H1 (cell line): ENCODE results near the gene NRM. TPM values are rescaled to one million over a fixed set of nuclear protein-coding genes. Genes with fewer than 3 reads are reported as not detected.

ENCODE experiments used
- CTCF ChIA-PET: fragments of 300-600 bp; sonication (Branson Sonifier 250); formaldehyde crosslinking; loops from one replicate; lab custom pipeline; 2021; ENCODE audit not compliant: partially characterized antibody; lab: Charles Lee
- POLR2A ChIA-PET: fragments of 300-600 bp; sonication (Branson Sonifier 250); formaldehyde crosslinking; loops from one replicate; lab custom pipeline; 2021; ENCODE audit warnings: inconsistent platforms; ENCODE audit not compliant: partially characterized antibody; lab: Charles Lee
- DNase-seq, 2 experiments: peaks; one replicate each; pipeline versions ENCODE4 v3.0.0 to v3.0.0-alpha.2; 2010 to 2022; ENCODE audit warnings: low spot score in 2 of 2, low read depth in 1 of 2, mixed read lengths in 1 of 2
- FAIRE-seq: peaks from 2 replicates; lab custom pipeline; 2011; peaks lifted over from hg19 to GRCh38; lab: Jason Lieb, UNC
- H2AFZ ChIP-seq: 2 replicates; pipeline ENCODE4 v1.8.1; 2012; ENCODE audit warnings: low read length, inconsistent platforms
- H2AK5ac ChIP-seq: 2 replicates; pipeline ENCODE4 v1.6.1; 2013; ENCODE audit warnings: low read depth, low read length
- H2BK120ac ChIP-seq: replicated peaks from 2 replicates; pipeline ENCODE3; 2013; ENCODE audit warnings: low read depth, low read length, inconsistent platforms
- H2BK12ac ChIP-seq: 2 replicates; pipeline ENCODE4 v1.6.1; 2013; ENCODE audit warnings: low read depth, low read length
- H2BK15ac ChIP-seq: 2 replicates; pipeline ENCODE4 v1.6.1; 2013; ENCODE audit warnings: low read length
- H2BK20ac ChIP-seq: 2 replicates; pipeline ENCODE4 v1.6.1; 2013; ENCODE audit warnings: low read length
- H2BK5ac ChIP-seq: 2 replicates; pipeline ENCODE4 v1.6.1; 2013; ENCODE audit warnings: low read depth, low read length
- H3K14ac ChIP-seq: 2 replicates; pipeline ENCODE4 v1.6.1; 2013; ENCODE audit warnings: inconsistent platforms; ENCODE audit not compliant: insufficient read length
- H3K18ac ChIP-seq: 2 replicates; pipeline ENCODE4 v1.6.1; 2013; ENCODE audit warnings: low read length; ENCODE audit errors: extremely low read depth
- H3K23ac ChIP-seq: 2 replicates; pipeline ENCODE4 v1.6.1; 2013; ENCODE audit warnings: inconsistent platforms; ENCODE audit not compliant: insufficient read length
- H3K23me2 ChIP-seq: 2 replicates; pipeline ENCODE4 v1.6.1; 2013; ENCODE audit warnings: low read depth, low read length
- H3K27ac ChIP-seq: 2 replicates; pipeline ENCODE4 v1.6.1; 2011; ENCODE audit warnings: low read depth, low read length, inconsistent platforms
- H3K27me3 ChIP-seq, 4 experiments: replicated peaks in 1 of 4; 1 replicate in 1 of 4; 2 replicates in 3 of 4; pipeline versions ENCODE4 v1.6.1 to v1.8.1; 2011 to 2013; ENCODE audit warnings: low read length in 3 of 4, mild to moderate bottlenecking in 3 of 4, inconsistent platforms in 2 of 4, mixed read lengths in 2 of 4, moderate library complexity in 1 of 4; ENCODE audit not compliant: control insufficient read depth in 3 of 4, insufficient read depth in 3 of 4; ENCODE audit errors: extremely low read depth in 1 of 4
- H3K36me3 ChIP-seq, 4 experiments: 2 replicates each; pipeline versions ENCODE4 v1.6.1 to v1.8.1; 2011 to 2013; ENCODE audit warnings: mild to moderate bottlenecking in 4 of 4, low read length in 3 of 4, moderate library complexity in 2 of 4, control low read depth in 1 of 4, inconsistent platforms in 1 of 4; ENCODE audit not compliant: insufficient read depth in 4 of 4, control insufficient read depth in 2 of 4
- H3K4ac ChIP-seq: replicated peaks from 2 replicates; pipeline ENCODE3; 2013; ENCODE audit warnings: low read length, low read depth, mixed read lengths, inconsistent platforms; ENCODE audit not compliant: insufficient read length
- H3K4me1 ChIP-seq, 4 experiments: replicated peaks in 1 of 4; 1 replicate in 1 of 4; 2 replicates in 3 of 4; pipeline versions ENCODE4 v1.6.1 to v1.8.1; 2011 to 2013; ENCODE audit warnings: low read length in 3 of 4, inconsistent platforms in 2 of 4, mixed read lengths in 1 of 4; ENCODE audit not compliant: insufficient read depth in 4 of 4, control insufficient read depth in 3 of 4
- H3K4me2 ChIP-seq, 2 experiments: 2 replicates each; pipeline versions ENCODE4 v1.6.1 to v1.8.1; 2011 to 2013; ENCODE audit warnings: low read depth in 2 of 2, low read length in 2 of 2, control low read depth in 1 of 2, inconsistent platforms in 1 of 2, mild to moderate bottlenecking in 1 of 2; ENCODE audit not compliant: insufficient read depth in 1 of 2
- H3K4me3 ChIP-seq, 4 experiments: fragments of 200-600, 300-600 bp in 1 of 4; sonication (generic), shearing (Covaris generic), sonication (Bioruptor Twin) in 1 of 4; 2 replicates each; pipeline versions ENCODE4 v1.5.1 to v1.8.1; 2011 to 2016; ENCODE audit warnings: low read length in 4 of 4, low read depth in 3 of 4, control low read depth in 2 of 4, inconsistent platforms in 2 of 4, mild to moderate bottlenecking in 2 of 4, mixed read lengths in 1 of 4, moderate library complexity in 1 of 4; ENCODE audit not compliant: insufficient read depth in 2 of 4; ENCODE audit errors: extremely low read depth in 1 of 4
- H3K56ac ChIP-seq: replicated peaks from 2 replicates; pipeline ENCODE3; 2013; ENCODE audit warnings: low read depth, mild to moderate bottlenecking, mixed read lengths, low read length, inconsistent platforms; ENCODE audit not compliant: insufficient read length
- H3K79me1 ChIP-seq: 2 replicates; pipeline ENCODE4 v1.6.1; 2013; ENCODE audit warnings: low read depth, low read length, control low read depth
- H3K79me2 ChIP-seq, 2 experiments: 2 replicates each; pipeline versions ENCODE4 v1.6.1 to v1.8.1; 2012 to 2013; ENCODE audit warnings: low read length in 2 of 2, mild to moderate bottlenecking in 2 of 2, inconsistent platforms in 1 of 2; ENCODE audit not compliant: insufficient read depth in 2 of 2, control insufficient read depth in 1 of 2
- H3K9ac ChIP-seq, 4 experiments: replicated peaks in 1 of 4; 1 replicate in 1 of 4; 2 replicates in 3 of 4; pipeline versions ENCODE4 v1.6.1 to v1.8.1; 2011 to 2013; ENCODE audit warnings: low read depth in 3 of 4, low read length in 3 of 4, control low read depth in 2 of 4, mild to moderate bottlenecking in 2 of 4, moderate library complexity in 2 of 4, inconsistent platforms in 1 of 4; ENCODE audit errors: extremely low read depth in 1 of 4
- H3K9me3 ChIP-seq, 2 experiments: 2 replicates each; pipeline versions ENCODE4 v1.6.1 to v1.8.1; 2012 to 2013; ENCODE audit warnings: mild to moderate bottlenecking in 2 of 2, moderate library complexity in 2 of 2, control low read depth in 1 of 2, inconsistent platforms in 1 of 2, low read depth in 1 of 2, low read length in 1 of 2, mixed read lengths in 1 of 2; ENCODE audit not compliant: insufficient read depth in 2 of 2
- H4K20me1 ChIP-seq, 2 experiments: replicated peaks in 1 of 2; 2 replicates each; pipeline versions ENCODE3 to v1.8.1; 2011 to 2013; ENCODE audit warnings: inconsistent platforms in 2 of 2, low read length in 2 of 2, mild to moderate bottlenecking in 1 of 2; ENCODE audit not compliant: insufficient read depth in 2 of 2, control insufficient read depth in 1 of 2
- H4K5ac ChIP-seq: 2 replicates; pipeline ENCODE4 v1.6.1; 2013; ENCODE audit warnings: low read length, low read depth, mixed read lengths, inconsistent platforms; ENCODE audit not compliant: insufficient read length
- H4K8ac ChIP-seq: 2 replicates; pipeline ENCODE4 v1.8.0; 2013; ENCODE audit warnings: mild to moderate bottlenecking, moderate library complexity, low read length, inconsistent platforms; ENCODE audit not compliant: insufficient read depth; ENCODE audit errors: extremely low read depth
- H4K91ac ChIP-seq: replicated peaks from 2 replicates; pipeline ENCODE3; 2013; ENCODE audit warnings: low read length, mixed read lengths, inconsistent platforms; ENCODE audit not compliant: insufficient read length
- ASH2L ChIP-seq: fragments of 200-600, 300-600 bp; sonication (generic); IDR thresholded peaks from one replicate; pipeline ENCODE4 v1.7.1; 2017; ENCODE audit warnings: low read length
- ATF3 ChIP-seq: IDR thresholded peaks from 2 replicates; pipeline ENCODE4 v1.6.1; 2011; ENCODE audit warnings: low read depth, mild to moderate bottlenecking, low read length; ENCODE audit not compliant: insufficient read depth
- BACH1 ChIP-seq: IDR thresholded peaks from 2 replicates; pipeline ENCODE4 v1.6.1; 2012; ENCODE audit warnings: low read length, improper control_type of control experiment
- CBX5 ChIP-seq: fragments of 300-800, 300-1000 bp; sonication (generic); IDR thresholded peaks from 2 replicates; pipeline ENCODE4 v1.7.1; 2016; ENCODE audit warnings: antibody characterized with exemption, low read length, low read depth
- EP300 ChIP-seq, 2 experiments: IDR thresholded peaks; 1 replicate in 1 of 2; 2 replicates in 1 of 2; pipeline ENCODE4 v1.6.1; 2011 to 2012; ENCODE audit warnings: low read depth in 2 of 2, low read length in 2 of 2, mild to moderate bottlenecking in 2 of 2, borderline replicate concordance in 1 of 2, inconsistent platforms in 1 of 2, moderate library complexity in 1 of 2
- JUN ChIP-seq: IDR thresholded peaks from 2 replicates; pipeline ENCODE4 v1.6.1; 2011; ENCODE audit warnings: low read depth, mild to moderate bottlenecking, improper control_type of control experiment, low read length
- KDM4A ChIP-seq: IDR thresholded peaks from one replicate; pipeline ENCODE4 v1.7.1; 2012; ENCODE audit warnings: low read depth, mild to moderate bottlenecking, moderate library complexity, low read length, inconsistent platforms; ENCODE audit not compliant: severe bottlenecking
- KDM5A ChIP-seq: fragments of 200-600 bp; IDR thresholded peaks from 2 replicates; pipeline ENCODE4 v1.7.1; 2012; ENCODE audit warnings: mild to moderate bottlenecking, low read length, inconsistent platforms, mixed read lengths
- NRF1 ChIP-seq: IDR thresholded peaks from 2 replicates; pipeline ENCODE4 v1.6.1; 2011; ENCODE audit warnings: mild to moderate bottlenecking, low read depth, low read length, improper control_type of control experiment
- PHF8 ChIP-seq: fragments of 200-600 bp; sonication (generic); conservative IDR thresholded peaks from 2 replicates; pipeline ENCODE4 v1.7.1; 2012; ENCODE audit warnings: low read depth, mild to moderate bottlenecking, inconsistent platforms, low read length, moderate library complexity
- RBBP5 ChIP-seq: IDR thresholded peaks from 2 replicates; pipeline ENCODE4 v1.7.1; 2012; ENCODE audit warnings: low read depth, mild to moderate bottlenecking, inconsistent platforms, low read length, moderate library complexity, borderline replicate concordance
- TEAD4 ChIP-seq: IDR thresholded peaks from 2 replicates; pipeline ENCODE4 v1.6.1; 2012; ENCODE audit warnings: low read depth, low read length, inconsistent platforms, mixed read lengths
- WGBS, 2 experiments: shearing (Covaris generic) in 1 of 2; methylation state at CpG; one replicate each; pipeline versions ENCODE4 v1.1.6 to v1.1.7; 2013 to 2015; ENCODE audit warnings: low lambda C conversion rate in 2 of 2, mixed read lengths in 2 of 2, inconsistent platforms in 1 of 2, low coverage in 1 of 2, missing lambda C conversion rate in 1 of 2; ENCODE audit not compliant: insufficient replicate concordance in 2 of 2, insufficient coverage in 1 of 2, insufficient read length in 1 of 2; ENCODE audit errors: extremely low coverage in 1 of 2, missing lambda C conversion rate in 1 of 2; 5-methylcytosine and 5-hydroxymethylcytosine counted together
- polyA plus RNA-seq, 7 experiments: library from polyadenylated mRNA; depleted of rRNA in 3 of 7; stranded (reverse) in 5 of 7; unstranded in 2 of 7; fragments of >200 nt in 5 of 7; fragments of 200-250 nt in 2 of 7; gene quantifications; 1 replicate in 5 of 7; 2 replicates in 1 of 7; 4 replicates in 1 of 7; pipeline versions ENCODE4 v1.2.1 to v1.2.3, GENCODE V29; 2011 to 2013; ENCODE audit warnings: missing spikeins in 2 of 7, mixed read lengths in 2 of 7
- total RNA-seq: library from RNA; stranded (reverse); fragmentation: NEBNext Ultra II Directional; extraction: Animal tissue kit (Norgen Biotek cat#: 25700); gene quantifications from 2 replicates; pipeline ENCODE4 v1.2.1, GENCODE V29; 2021
- TF ChIP-seq, protein P1 (sequence below): IDR thresholded peaks from 2 replicates; pipeline ENCODE4 v1.6.1; 2012; ENCODE audit warnings: inconsistent platforms

NRM gene
- total and polyA plus RNA-seq, 2 of the 8 experiments (the other 6 are each of a cell fraction or from before 2014, with no cell fraction given) = 27.3 to 50.4 TPM

- 97% methylated on average over 2 of the region's 2 CpGs; no CpG with 5 or more reads in 1 of the 2 experiments for WGBS, 2 experiments
- DNase-seq (no peak), FAIRE-seq (no peak)
- TF ChIP-seq PHF8 = no peak
- TF ChIP-seq ATF3 = no peak
- no peak for TF ChIP-seq KDM5A
- TF ChIP-seq, protein P1, sequence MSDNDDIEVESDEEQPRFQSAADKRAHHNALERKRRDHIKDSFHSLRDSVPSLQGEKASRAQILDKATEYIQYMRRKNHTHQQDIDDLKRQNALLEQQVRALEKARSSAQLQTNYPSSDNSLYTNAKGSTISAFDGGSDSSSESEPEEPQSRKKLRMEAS = no peak
- TF ChIP-seq JUN = no peak
- no peak for TF ChIP-seq CBX5
- no peak for TF ChIP-seq BACH1
- no peak for TF ChIP-seq NRF1
- no peak for TF ChIP-seq ASH2L
- no peak for TF ChIP-seq RBBP5
- no peak for TF ChIP-seq KDM4A
- no peak for TF ChIP-seq TEAD4
- no peak for TF ChIP-seq EP300 (IDR thresholded peaks at IDR 0.05; ENCODE audit: borderline replicate concordance in 1 of 2, low read depth in 2 of 2, low read length in 2 of 2)
- Histone ChIP-seq H3K36me3 (peaks cover 8 to 19% (median 13%) of the 10 kb centered on the region in 4 experiments), H2AFZ (no peak overlapping the region), H4K8ac (no peak overlapping the region), H3K4me2 (no peak overlapping the region), H2BK15ac (no peak overlapping the region), H3K27me3 (no peaks in the 10 kb centered on the region), H3K4me1 (peaks cover 0 to 6% (median 4%) of the 10 kb centered on the region in 4 experiments; a peak in 5 of 7 replicates), H4K20me1 (peaks cover 0 to 2% of the 10 kb centered on the region in 2 experiments), H3K4me3 (no peak overlapping the region), H2AK5ac (no peak overlapping the region), H3K56ac (no peak overlapping the region), H3K79me2 (peaks cover 3 to 20% of the 10 kb centered on the region in 2 experiments; a peak in 3 of 4 replicates), H3K9me3 (no peaks in the 10 kb centered on the region), H3K14ac (no peak overlapping the region), H2BK5ac (no peak overlapping the region), H3K23ac (no peak overlapping the region), H4K91ac (no peak overlapping the region), H3K79me1 (peaks cover 6% of the 10 kb centered on the region), H4K5ac (no peak overlapping the region), H3K23me2 (peaks cover 5% of the 10 kb centered on the region; the same call in 1 of the 2 replicates), H3K18ac (no peak overlapping the region), H2BK12ac (no peak overlapping the region), H2BK20ac (no peak overlapping the region), H3K9ac (no peak overlapping the region), H3K27ac (no peak overlapping the region), H2BK120ac (no peak overlapping the region), H3K4ac (no peak overlapping the region)
- CTCF ChIA-PET = interaction anchor here (0.7 to 1.5 kb wide), 5 partner anchors 18 to 87 kb away, joined by 3 to 5 read pairs (median 3); partner anchors contain the start of gene DHX16
- POLR2A ChIA-PET = interaction anchor here (0.9 to 3.1 kb wide), 12 partner anchors 11 to 100 kb away, joined by 3 to 17 read pairs (median 6); partner anchors contain the start of genes MRPS18B and PPP1R10
Observed at GRCh38 chr6:30643656-30644055, 47.1 kb downstream of the NRM start.
